H9 (cell line): Measurements from ENCODE around the gene TIAM2. TPM values are rescaled to one million over a fixed set of nuclear protein-coding genes. Genes with fewer than 3 reads are reported as not detected.

ENCODE experiments used
- DNase-seq: peaks from one replicate; pipeline ENCODE4 v3.0.0-alpha.2; 2017
- H2AFZ ChIP-seq: one replicate; pipeline ENCODE4 v1.6.1; 2013; ENCODE audit warnings: mild to moderate bottlenecking, low read length, control low read depth, moderate library complexity
- H2AK5ac ChIP-seq: 2 replicates; pipeline ENCODE4 v1.6.1; 2013; ENCODE audit warnings: low read length, control low read depth, mixed read lengths; ENCODE audit not compliant: insufficient read length
- H2BK120ac ChIP-seq: one replicate; pipeline ENCODE4 v1.6.1; 2013; ENCODE audit warnings: low read depth, mild to moderate bottlenecking, low read length, control low read depth, inconsistent platforms; ENCODE audit not compliant: poor library complexity, severe bottlenecking
- H2BK12ac ChIP-seq: 2 replicates; pipeline ENCODE4 v1.6.1; 2013; ENCODE audit warnings: low read length, control low read depth, mixed read lengths, low read depth; ENCODE audit not compliant: insufficient read length
- H2BK15ac ChIP-seq: 2 replicates; pipeline ENCODE4 v1.6.1; 2013; ENCODE audit warnings: low read depth, low read length, control low read depth
- H2BK20ac ChIP-seq: one replicate; pipeline ENCODE4 v1.6.1; 2013; ENCODE audit warnings: low read depth, mild to moderate bottlenecking, low read length, control low read depth, inconsistent platforms; ENCODE audit not compliant: poor library complexity, severe bottlenecking
- H2BK5ac ChIP-seq: 2 replicates; pipeline ENCODE4 v1.6.1; 2013; ENCODE audit warnings: low read length, control low read depth, mixed read lengths; ENCODE audit not compliant: insufficient read length
- H3K14ac ChIP-seq: 2 replicates; pipeline ENCODE4 v1.6.1; 2013; ENCODE audit warnings: low read length, control low read depth; ENCODE audit not compliant: insufficient read depth
- H3K18ac ChIP-seq: 2 replicates; pipeline ENCODE4 v1.6.1; 2013; ENCODE audit warnings: low read depth, mild to moderate bottlenecking, mixed read lengths, low read length, control low read depth; ENCODE audit not compliant: insufficient read length
- H3K23ac ChIP-seq: 2 replicates; pipeline ENCODE4 v1.6.1; 2013; ENCODE audit warnings: low read length, control low read depth, mixed read lengths, low read depth; ENCODE audit not compliant: insufficient read length
- H3K23me2 ChIP-seq: 2 replicates; pipeline ENCODE4 v1.6.1; 2013; ENCODE audit warnings: low read depth, mild to moderate bottlenecking, mixed read lengths, low read length, control low read depth; ENCODE audit not compliant: insufficient read length, poor library complexity, severe bottlenecking
- H3K27ac ChIP-seq: 2 replicates; pipeline ENCODE4 v1.5.1; 2013; ENCODE audit warnings: low read length, control low read depth, mixed read lengths, low read depth; ENCODE audit not compliant: insufficient read length
- H3K27me3 ChIP-seq: 2 replicates; pipeline ENCODE4 v1.6.1; 2013; ENCODE audit warnings: low read length, control low read depth, inconsistent platforms; ENCODE audit not compliant: insufficient read depth
- H3K4ac ChIP-seq: 2 replicates; pipeline ENCODE4 v1.6.1; 2013; ENCODE audit warnings: low read depth, mild to moderate bottlenecking, control low read depth, inconsistent platforms, low read length, moderate library complexity
- H3K4me1 ChIP-seq: 2 replicates; pipeline ENCODE4 v1.6.1; 2013; ENCODE audit warnings: low read length, control low read depth, inconsistent platforms; ENCODE audit not compliant: insufficient read depth
- H3K4me2 ChIP-seq: 2 replicates; pipeline ENCODE4 v1.6.1; 2013; ENCODE audit warnings: low read length, control low read depth, mixed read lengths; ENCODE audit not compliant: insufficient read length, insufficient read depth
- H3K56ac ChIP-seq: 2 replicates; pipeline ENCODE4 v1.6.1; 2013; ENCODE audit warnings: low read depth, mild to moderate bottlenecking, mixed read lengths, low read length, control low read depth; ENCODE audit not compliant: insufficient read length
- H3K79me1 ChIP-seq: 2 replicates; pipeline ENCODE4 v1.6.1; 2013; ENCODE audit warnings: low read depth, mild to moderate bottlenecking, moderate library complexity, low read length, control low read depth, inconsistent platforms; ENCODE audit not compliant: insufficient read depth, poor library complexity, severe bottlenecking
- H3K79me2 ChIP-seq: 2 replicates; pipeline ENCODE4 v1.6.1; 2013; ENCODE audit warnings: low read length, control low read depth, inconsistent platforms; ENCODE audit not compliant: insufficient read depth
- H3K9ac ChIP-seq: 2 replicates; pipeline ENCODE4 v1.6.1; 2013; ENCODE audit warnings: low read length, control low read depth, mixed read lengths; ENCODE audit not compliant: insufficient read length; ENCODE audit errors: extremely low read depth
- H3K9me3 ChIP-seq: one replicate; pipeline ENCODE4 v1.6.1; 2013; ENCODE audit warnings: low read depth, low read length, inconsistent platforms; ENCODE audit not compliant: control insufficient read depth
- H3T11ph ChIP-seq: one replicate; pipeline ENCODE4 v1.6.1; 2013; ENCODE audit warnings: mild to moderate bottlenecking, low read length, control low read depth, inconsistent platforms
- H4K20me1 ChIP-seq: one replicate; pipeline ENCODE4 v1.6.1; 2013; ENCODE audit not compliant: control insufficient read depth, insufficient read length, insufficient read depth
- H4K5ac ChIP-seq: 2 replicates; pipeline ENCODE4 v1.6.1; 2013; ENCODE audit warnings: low read depth, mild to moderate bottlenecking, mixed read lengths, low read length, control low read depth; ENCODE audit not compliant: insufficient read length
- H4K8ac ChIP-seq: replicated peaks from 2 replicates; pipeline ENCODE4 v1.6.1; 2013; ENCODE audit warnings: low read length, control low read depth, mixed read lengths, low read depth; ENCODE audit not compliant: insufficient read length
- H4K91ac ChIP-seq: 2 replicates; pipeline ENCODE4 v1.6.1; 2013; ENCODE audit warnings: low read depth, mild to moderate bottlenecking, moderate library complexity, mixed read lengths, low read length, control low read depth; ENCODE audit not compliant: insufficient read length
- H3K27ac Mint-ChIP-seq, 3 experiments: 2 replicates in 2 of 3; 3 replicates in 1 of 3; pipeline ENCODE4 v1.8.0; 2020 to 2021; ENCODE audit warnings: mixed read lengths in 3 of 3, mild to moderate bottlenecking in 1 of 3, moderate library complexity in 1 of 3
- H3K27me3 Mint-ChIP-seq: 2 replicates; pipeline ENCODE4 v1.8.0; 2021; ENCODE audit warnings: low read depth, mild to moderate bottlenecking, moderate library complexity, mixed read lengths
- H3K36me3 Mint-ChIP-seq, 3 experiments: 2 replicates in 2 of 3; 3 replicates in 1 of 3; pipeline ENCODE4 v1.8.0; 2020 to 2021; ENCODE audit warnings: low read depth in 3 of 3, mixed read lengths in 3 of 3; ENCODE audit not compliant: insufficient read depth in 1 of 3
- H3K4me1 Mint-ChIP-seq, 2 experiments: 2 replicates each; pipeline ENCODE4 v1.8.0; 2020; ENCODE audit warnings: mixed read lengths in 2 of 2
- H3K4me3 Mint-ChIP-seq, 2 experiments: 2 replicates in 1 of 2; 3 replicates in 1 of 2; pipeline ENCODE4 v1.8.0; 2020 to 2021; ENCODE audit warnings: mild to moderate bottlenecking in 2 of 2, mixed read lengths in 2 of 2, moderate library complexity in 1 of 2
- H3K9me3 Mint-ChIP-seq, 2 experiments: 2 replicates in 1 of 2; 3 replicates in 1 of 2; pipeline ENCODE4 v1.8.0; 2020; ENCODE audit warnings: mild to moderate bottlenecking in 2 of 2, mixed read lengths in 2 of 2, moderate library complexity in 1 of 2
- CTCF ChIP-seq: fragments of 200-600 bp; sonication (generic); conservative IDR thresholded peaks from 3 replicates; pipeline ENCODE4 v1.8.0; 2021; ENCODE audit warnings: antibody characterized with exemption, mild to moderate bottlenecking
- WGBS: extraction: QIAGEN DNeasy Blood & Tissue Kit; methylation state at CpG from one replicate; pipeline ENCODE4 v1.1.7; 2013; ENCODE audit warnings: missing lambda C conversion rate, low lambda C conversion rate, mixed read lengths; ENCODE audit not compliant: insufficient read length; ENCODE audit errors: extremely low coverage; 5-methylcytosine and 5-hydroxymethylcytosine counted together
- total RNA-seq: library from RNA; stranded (reverse); gene quantifications from 2 replicates; pipeline ENCODE4 v1.2.1, GENCODE V29; 2021

TIAM2 gene
- total RNA-seq, 1 experiment from 2014 or later = 6.3 TPM

DNA sequence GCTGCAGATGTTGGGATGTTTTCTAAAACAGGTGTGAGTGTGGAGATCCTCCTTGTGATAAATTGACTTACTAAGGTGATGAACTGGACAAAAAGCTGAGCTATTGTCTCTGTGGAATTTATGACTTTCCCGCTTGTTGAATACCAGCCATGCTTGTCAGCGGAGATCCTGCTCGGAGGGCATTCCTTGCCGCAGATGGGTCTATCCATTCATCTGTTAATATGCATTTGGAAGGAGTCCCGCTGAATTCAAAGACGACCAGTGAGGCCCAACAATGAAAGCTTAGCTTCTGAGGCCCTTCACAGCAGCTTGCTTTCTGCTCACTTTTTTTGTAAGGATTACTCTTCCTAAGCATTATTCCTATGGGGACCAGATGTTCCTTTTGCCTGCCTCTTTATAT, 124.9 kb downstream of the TIAM2 start:
- Mint-ChIP-seq H3K27ac (peak overlapping the region; percentile 85 to 100 (median 93)), H3K9me3 (peaks cover 0 to 5% of the 10 kb centered on the region in 2 experiments; a peak in 2 of 5 replicates), H3K4me3 (peak overlapping the region in 1 of 2 experiments; percentile 67; a peak in 4 of 5 replicates), H3K4me1 (peaks cover 44 to 58% of the 10 kb centered on the region in 2 experiments), H3K27me3 (peaks cover 1% of the 10 kb centered on the region; the same call in 1 of the 2 replicates), H3K36me3 (peaks cover 0 to 4% (median 0%) of the 10 kb centered on the region in 3 experiments; a peak in 4 of 7 replicates)
- H3K18ac ChIP-seq = peak overlapping the region; percentile 48
- H2BK12ac ChIP-seq = no peak overlapping the region
- no peak overlapping the region for H2AFZ ChIP-seq
- H3K14ac ChIP-seq = peak overlapping the region; percentile 37; the same call in 1 of the 2 replicates
- H3K4me2 ChIP-seq = peak overlapping the region; percentile 36
- no peak overlapping the region for H4K5ac ChIP-seq
- H2BK20ac ChIP-seq = no peak overlapping the region
- no CpG with 5 or more reads among the region's 6 CpGs for WGBS
- no peaks in the 10 kb centered on the region for H3K79me1 ChIP-seq
- H3K23ac ChIP-seq = no peak overlapping the region
- no peak overlapping the region for H2BK15ac ChIP-seq
- H3K23me2 ChIP-seq = no peaks in the 10 kb centered on the region
- no peak overlapping the region for H3K9ac ChIP-seq
- no peak overlapping the region for H4K8ac ChIP-seq
- no peaks in the 10 kb centered on the region for H3K27me3 ChIP-seq
- H2BK5ac ChIP-seq = no peak overlapping the region
- peaks cover 17% of the 10 kb centered on the region for H3K4me1 ChIP-seq
- H4K20me1 ChIP-seq = no peaks in the 10 kb centered on the region
- H3K56ac ChIP-seq = no peak overlapping the region
- no peak for TF ChIP-seq CTCF
- H3K79me2 ChIP-seq = no peaks in the 10 kb centered on the region
- H3T11ph ChIP-seq = no peak overlapping the region
- no peaks in the 10 kb centered on the region for H3K9me3 ChIP-seq
- peak; percentile 83 for DNase-seq
- H3K4ac ChIP-seq = no peak overlapping the region; the same call in 1 of the 2 replicates
- no peak overlapping the region for H4K91ac ChIP-seq
- peak overlapping the region; percentile 87 for H3K27ac ChIP-seq
- H2AK5ac ChIP-seq = no peak overlapping the region
- no peak overlapping the region for H2BK120ac ChIP-seq
